AG04450 (cell line): Measurements from ENCODE around the gene WDR45. TPM values are rescaled to one million over a fixed set of nuclear protein-coding genes. Genes with fewer than 3 reads are reported as not detected.

Experiments used
- CTCF ChIA-PET: fragments of 300-600, 350-600 bp; formaldehyde crosslinking; extraction: SDS; loops from one replicate; lab custom pipeline; 2022; ENCODE audit warnings: antibody characterized with exemption, inconsistent platforms; lab: Charles Lee
- POLR2A ChIA-PET: fragments of 350-600 bp; formaldehyde crosslinking; extraction: SDS; loops from one replicate; lab custom pipeline; 2021; ENCODE audit warnings: antibody characterized with exemption, inconsistent platforms; lab: Yijun Ruan, JAX
- DNase-seq: peaks from one replicate; pipeline ENCODE4 v3.0.0-alpha.2; 2011; ENCODE audit warnings: low read depth, low spot score
- H3K27ac ChIP-seq: one replicate; pipeline ENCODE4 v1.5.1; 2012; ENCODE audit warnings: low read depth, low read length, control low read depth
- H3K27me3 ChIP-seq: one replicate; pipeline ENCODE4 v1.6.0; 2012; ENCODE audit warnings: low read length; ENCODE audit not compliant: control insufficient read depth, insufficient read depth
- H3K4me3 ChIP-seq: 2 replicates; pipeline ENCODE4 v1.5.1; 2011; ENCODE audit warnings: mild to moderate bottlenecking, low read depth, low read length, control low read depth
- H3K9me3 ChIP-seq: 2 replicates; pipeline ENCODE4 v1.5.1; 2012; ENCODE audit warnings: low read length; ENCODE audit not compliant: control insufficient read depth, insufficient read depth
- polyA plus RNA-seq: library from polyadenylated mRNA; depleted of rRNA; stranded (reverse); fragments of >200 nt; gene quantifications from 2 replicates; pipeline ENCODE4 v1.2.3, GENCODE V29; 2011
- TF ChIP-seq, protein P1 (sequence below): IDR thresholded peaks from 2 replicates; pipeline ENCODE4 v1.5.1; 2011; ENCODE audit warnings: low read depth, low read length, control low read depth, inconsistent platforms

Gene WDR45
- polyA plus RNA-seq, 1 experiment, result 78.4 TPM

DNA sequence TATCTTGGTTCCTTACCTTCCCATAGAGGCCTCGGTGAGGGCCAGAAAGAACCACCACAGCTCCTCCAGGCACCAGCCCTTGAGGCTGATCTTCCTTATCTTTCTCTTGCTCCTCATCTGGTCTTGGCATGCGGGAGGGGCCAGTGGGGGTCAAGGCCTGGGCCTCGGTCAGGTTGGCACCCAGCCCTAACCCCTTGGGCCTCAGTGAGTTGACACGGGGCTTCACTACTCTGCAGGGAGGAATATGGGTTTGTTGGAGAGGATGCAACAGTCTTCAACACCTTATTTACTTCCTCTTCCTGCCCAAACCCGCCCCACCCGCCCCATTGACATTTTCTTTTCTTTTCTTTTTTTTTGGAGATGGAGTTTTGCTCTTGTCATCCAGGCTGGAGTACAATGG, 37.9 kb upstream of the WDR45 start:
- Histone ChIP-seq H3K27me3 (no peaks in the 10 kb centered on the region), H3K9me3 (no peaks in the 10 kb centered on the region), H3K4me3 (no peak overlapping the region), H3K27ac (no peak overlapping the region)
- TF ChIP-seq, protein P1, sequence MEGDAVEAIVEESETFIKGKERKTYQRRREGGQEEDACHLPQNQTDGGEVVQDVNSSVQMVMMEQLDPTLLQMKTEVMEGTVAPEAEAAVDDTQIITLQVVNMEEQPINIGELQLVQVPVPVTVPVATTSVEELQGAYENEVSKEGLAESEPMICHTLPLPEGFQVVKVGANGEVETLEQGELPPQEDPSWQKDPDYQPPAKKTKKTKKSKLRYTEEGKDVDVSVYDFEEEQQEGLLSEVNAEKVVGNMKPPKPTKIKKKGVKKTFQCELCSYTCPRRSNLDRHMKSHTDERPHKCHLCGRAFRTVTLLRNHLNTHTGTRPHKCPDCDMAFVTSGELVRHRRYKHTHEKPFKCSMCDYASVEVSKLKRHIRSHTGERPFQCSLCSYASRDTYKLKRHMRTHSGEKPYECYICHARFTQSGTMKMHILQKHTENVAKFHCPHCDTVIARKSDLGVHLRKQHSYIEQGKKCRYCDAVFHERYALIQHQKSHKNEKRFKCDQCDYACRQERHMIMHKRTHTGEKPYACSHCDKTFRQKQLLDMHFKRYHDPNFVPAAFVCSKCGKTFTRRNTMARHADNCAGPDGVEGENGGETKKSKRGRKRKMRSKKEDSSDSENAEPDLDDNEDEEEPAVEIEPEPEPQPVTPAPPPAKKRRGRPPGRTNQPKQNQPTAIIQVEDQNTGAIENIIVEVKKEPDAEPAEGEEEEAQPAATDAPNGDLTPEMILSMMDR, result no peak
- ChIA-PET CTCF (no interaction called here), POLR2A (no interaction called here)
- no peak for DNase-seq

DNA sequence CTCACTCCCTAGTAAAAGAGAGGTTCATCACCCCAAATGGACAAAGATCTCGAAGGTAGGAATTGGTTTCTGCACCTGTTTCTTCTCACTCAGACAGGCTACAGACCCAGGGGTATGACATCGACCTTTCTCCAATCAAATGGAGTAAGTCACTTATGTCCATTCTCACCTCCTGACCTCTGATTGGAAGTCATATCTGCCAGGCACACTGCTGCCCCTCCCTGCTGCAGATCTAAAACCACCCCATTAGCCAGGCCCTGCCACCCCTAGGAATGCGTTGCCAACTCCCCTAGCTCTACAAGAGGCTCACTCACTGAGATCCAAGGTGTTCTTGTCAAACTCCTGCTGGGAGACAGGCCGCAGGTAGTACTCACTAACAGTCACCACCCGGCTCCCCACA, 37.0 kb upstream of the WDR45 start:
- CTCF ChIA-PET, result no interaction called here
- no peak for DNase-seq
- H3K27me3 ChIP-seq, result no peaks in the 10 kb centered on the region
- H3K4me3 ChIP-seq, result no peak overlapping the region
- no peaks in the 10 kb centered on the region for H3K9me3 ChIP-seq
- H3K27ac ChIP-seq, result no peak overlapping the region
- TF ChIP-seq, protein P1, result no peak
- POLR2A ChIA-PET, result no interaction called here

DNA sequence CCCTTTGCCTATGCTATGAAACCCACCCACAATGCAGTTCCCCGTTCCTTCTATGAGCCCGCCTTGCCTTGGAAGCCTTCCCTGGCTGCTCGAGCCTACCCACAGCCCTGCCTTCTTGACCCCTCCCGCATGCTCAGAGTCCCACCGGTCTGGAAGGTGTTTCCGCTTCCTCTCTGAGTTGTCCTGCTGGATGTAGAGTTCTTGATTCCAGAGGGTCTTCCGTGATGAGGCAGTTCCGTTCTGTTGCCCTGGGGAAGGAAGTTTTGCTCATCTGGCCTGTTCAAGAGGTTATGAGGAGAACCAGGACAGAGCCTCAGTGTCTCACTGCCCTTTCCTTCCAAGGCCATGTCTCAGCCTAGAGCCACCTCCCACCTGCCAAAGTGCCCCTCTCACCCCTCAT, 36.4 kb upstream of the WDR45 start:
- Histone ChIP-seq H3K27ac (no peak overlapping the region), H3K4me3 (no peak overlapping the region), H3K9me3 (no peaks in the 10 kb centered on the region), H3K27me3 (no peaks in the 10 kb centered on the region)
- ChIA-PET POLR2A (no interaction called here), CTCF (no interaction called here)
- TF ChIP-seq, protein P1, result no peak
- no peak for DNase-seq

DNA sequence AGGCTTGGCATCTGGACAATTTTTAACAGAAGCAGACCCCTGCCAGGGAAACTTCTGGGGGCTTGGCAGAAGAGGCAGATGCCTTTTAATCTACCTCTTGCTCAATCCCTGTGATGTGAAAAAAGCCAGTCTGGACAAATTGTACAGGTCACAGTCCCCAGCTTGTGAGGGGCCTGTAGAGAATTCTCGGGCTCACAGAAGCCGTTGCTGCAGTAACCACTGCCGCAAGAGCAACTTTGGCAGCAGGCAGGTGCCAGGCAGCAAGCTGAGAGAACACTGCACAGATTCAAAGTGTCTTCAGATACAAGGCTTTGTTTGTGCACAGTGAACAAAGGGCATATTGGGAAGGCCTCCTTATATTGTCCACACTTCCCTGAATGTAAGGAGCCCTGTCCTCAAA, 32.1 kb upstream of the WDR45 start:
- no peak overlapping the region for H3K4me3 ChIP-seq
- ChIA-PET CTCF (no interaction called here), POLR2A (no interaction called here)
- no peaks in the 10 kb centered on the region for H3K27me3 ChIP-seq
- TF ChIP-seq, protein P1, result no peak
- no peak for DNase-seq
- H3K27ac ChIP-seq, result no peak overlapping the region
- no peaks in the 10 kb centered on the region for H3K9me3 ChIP-seq

DNA sequence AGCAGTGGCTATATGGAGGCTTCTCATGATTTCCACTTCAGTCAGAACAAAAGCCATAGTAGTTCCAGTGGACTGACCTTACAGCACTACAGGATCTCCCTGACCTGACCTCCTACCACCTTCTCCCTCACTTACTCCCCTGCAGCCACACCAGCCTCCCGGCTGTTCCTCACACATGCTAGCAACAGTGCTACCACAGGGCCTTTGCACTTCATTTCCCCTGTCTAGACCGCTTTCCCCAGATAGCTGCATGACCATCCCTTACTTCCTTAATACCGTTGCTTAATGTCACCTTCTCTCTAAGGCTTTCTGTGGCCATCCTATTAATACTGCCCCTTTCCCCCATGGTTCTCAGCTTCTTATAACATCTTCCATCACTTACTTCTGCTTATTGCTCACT, 30.7 kb upstream of the WDR45 start:
- Histone ChIP-seq H3K27me3 (no peaks in the 10 kb centered on the region), H3K27ac (no peak overlapping the region), H3K9me3 (no peaks in the 10 kb centered on the region), H3K4me3 (no peak overlapping the region)
- ChIA-PET CTCF (no interaction called here), POLR2A (no interaction called here)
- no peak for DNase-seq
- TF ChIP-seq, protein P1, result no peak
